Measurements from ENCODE around the gene TTC31.
"Not testable (repeated sequence)": the region's sequence is repeated elsewhere in the genome, so short reads cannot be mapped to it uniquely, and the experiment has no call there.

Gene TTC31

GRCh38 chr2:74457129-74457548 lies 25.7 kb upstream of the TTC31 start:
- no peak for DNase-seq (ENCODE audit: low read depth, low spot score)

- no peak for DNase-seq (ENCODE audit: low read depth, low spot score)
Observed at GRCh38 chr2:74457549-74458131, 25.2 kb upstream of the TTC31 start.

- DNase-seq (ENCODE audit: low read depth, low spot score) = peak; percentile 100
Observed at GRCh38 chr2:74458132-74458937, 24.5 kb upstream of the TTC31 start, which contains the start of gene WBP1. Gene WBP1, plus strand, starts transcription at chr2:74458438. Its CDS starts 165 bp downstream, at chr2:74458603.

GRCh38 chr2:74458938-74459363 lies 23.9 kb upstream of the TTC31 start:
- DNase-seq (ENCODE audit: low read depth, low spot score) = no peak

GRCh38 chr2:74459503-74460118 lies 23.3 kb upstream of the TTC31 start:
- not testable (repeated sequence) for DNase-seq (ENCODE audit: low read depth, low spot score)

- not testable (repeated sequence) for DNase-seq (ENCODE audit: low read depth, low spot score)
Observed at GRCh38 chr2:74460187-74460586, 22.7 kb upstream of the TTC31 start.

GRCh38 chr2:74461187-74462053 lies 21.5 kb upstream of the TTC31 start:
- no peak for DNase-seq (ENCODE audit: low read depth, low spot score)

- DNase-seq (ENCODE audit: low read depth, low spot score) = no peak
Observed at GRCh38 chr2:74462054-74462785, 20.7 kb upstream of the TTC31 start.

- DNase-seq (ENCODE audit: low read depth, low spot score) = no peak
Observed at GRCh38 chr2:74462786-74463105, 20.1 kb upstream of the TTC31 start.

- no peak for DNase-seq (ENCODE audit: low read depth, low spot score)
Observed at GRCh38 chr2:74464406-74464805, 18.5 kb upstream of the TTC31 start.

GRCh38 chr2:74470742-74471141 lies 12.1 kb upstream of the TTC31 start:
- not testable (repeated sequence) for DNase-seq (ENCODE audit: low read depth, low spot score)

GRCh38 chr2:74471332-74472065 lies 11.4 kb upstream of the TTC31 start:
- DNase-seq (ENCODE audit: low read depth, low spot score) = no peak

GRCh38 chr2:74472086-74472944 lies 10.6 kb upstream of the TTC31 start, which contains the start of gene MRPL53:
Gene MRPL53, minus strand, starts transcription at chr2:74472680. Its CDS starts 20 bp downstream, at chr2:74472660.
- peak; percentile 82 for DNase-seq (ENCODE audit: low read depth, low spot score)

- DNase-seq (ENCODE audit: low read depth, low spot score) = no peak
Observed at GRCh38 chr2:74472945-74473258, 10.0 kb upstream of the TTC31 start.

GRCh38 chr2:74474481-74474880 lies 8.4 kb upstream of the TTC31 start:
- DNase-seq (ENCODE audit: low read depth, low spot score) = no peak

- no peak for DNase-seq (ENCODE audit: low read depth, low spot score)
Observed at GRCh38 chr2:74474899-74475298, 8.0 kb upstream of the TTC31 start.

- no peak for DNase-seq (ENCODE audit: low read depth, low spot score)
Observed at GRCh38 chr2:74481431-74481830, 1.4 kb upstream of the TTC31 start.

- no peak for DNase-seq (ENCODE audit: low read depth, low spot score)
Observed at GRCh38 chr2:74481961-74482800, 700 bp upstream of the TTC31 start.

Data from smooth muscle cell of the brain vasculature (primary cell).